DND-41 (cell line): Measurements from ENCODE around the gene FSIP1.

Source experiments
- ATAC-seq: fragments of 200-7000 bp; cut with Tn5 transposase; 3 replicates; pipeline ENCODE4 v1.9.1; 2021; ENCODE audit warnings: low read depth; ENCODE audit not compliant: insufficient read depth
- DNase-seq: peaks from one replicate; pipeline ENCODE4 v3.0.0-alpha.2; 2020
- H2AFZ ChIP-seq: 2 replicates; pipeline ENCODE4 v1.6.0; 2012; ENCODE audit warnings: low read depth, low read length
- H3K27ac ChIP-seq: 2 replicates; pipeline ENCODE4 v1.5.1; 2012; ENCODE audit warnings: low read length, inconsistent platforms
- H3K27me3 ChIP-seq: fragments of 200-600 bp; sonication (generic); 2 replicates; pipeline ENCODE4 v1.6.0; 2012; ENCODE audit warnings: low read length, mild to moderate bottlenecking, inconsistent platforms; ENCODE audit not compliant: insufficient read depth, poor library complexity
- H3K36me3 ChIP-seq: 2 replicates; pipeline ENCODE4 v1.5.1; 2012; ENCODE audit warnings: low read length, inconsistent platforms; ENCODE audit not compliant: insufficient read depth
- H3K4me1 ChIP-seq: 2 replicates; pipeline ENCODE4 v1.5.1; 2012; ENCODE audit warnings: mild to moderate bottlenecking, low read length; ENCODE audit not compliant: insufficient read depth
- H3K4me2 ChIP-seq: 2 replicates; pipeline ENCODE4 v1.6.0; 2012; ENCODE audit warnings: mild to moderate bottlenecking, moderate library complexity, low read length, inconsistent platforms; ENCODE audit not compliant: insufficient read depth
- H3K4me3 ChIP-seq, 2 experiments: fragments of 200-600 bp in 1 of 2; shearing (Covaris generic) in 1 of 2; 2 replicates each; pipeline ENCODE4 v1.5.1; 2012 to 2016; ENCODE audit warnings: inconsistent platforms in 2 of 2, low read length in 2 of 2, mild to moderate bottlenecking in 2 of 2, low read depth in 1 of 2, moderate library complexity in 1 of 2
- H3K79me2 ChIP-seq: 2 replicates; pipeline ENCODE4 v1.6.0; 2012; ENCODE audit warnings: low read length, inconsistent platforms; ENCODE audit not compliant: insufficient read depth
- H3K9ac ChIP-seq: 2 replicates; pipeline ENCODE4 v1.6.0; 2012; ENCODE audit warnings: low read depth, mild to moderate bottlenecking, inconsistent platforms, low read length, moderate library complexity
- H3K9me3 ChIP-seq: 2 replicates; pipeline ENCODE4 v1.5.1; 2012; ENCODE audit warnings: low read length, moderate library complexity, mild to moderate bottlenecking, inconsistent platforms; ENCODE audit not compliant: insufficient read depth, severe bottlenecking
- H4K20me1 ChIP-seq: 2 replicates; pipeline ENCODE4 v1.6.0; 2012; ENCODE audit warnings: low read length; ENCODE audit not compliant: insufficient read depth
- CTCF ChIP-seq: IDR thresholded peaks from 2 replicates; pipeline ENCODE4 v1.5.1; 2012; ENCODE audit warnings: borderline replicate concordance, low read length, moderate library complexity, mild to moderate bottlenecking; ENCODE audit not compliant: poor library complexity, severe bottlenecking; ENCODE audit errors: extremely low read depth
- EZH2 ChIP-seq: IDR thresholded peaks from 3 replicates; pipeline ENCODE4 v1.6.1; 2012; ENCODE audit warnings: borderline replicate concordance, low read depth, mild to moderate bottlenecking, moderate library complexity, low read length, inconsistent platforms; ENCODE audit not compliant: severe bottlenecking

FSIP1 gene

GRCh38 chr15:39631357-39631756 lies 151.3 kb downstream of the FSIP1 start:
- Histone ChIP-seq H3K27me3 (peaks cover 3% of the 10 kb centered on the region), H3K27ac (no peak overlapping the region), H3K9ac (no peak overlapping the region), H3K4me2 (no peak overlapping the region), H3K36me3 (no peaks in the 10 kb centered on the region), H3K9me3 (no peaks in the 10 kb centered on the region), H2AFZ (no peak overlapping the region), H3K79me2 (no peaks in the 10 kb centered on the region), H3K4me3 (no peak overlapping the region), H3K4me1 (no peaks in the 10 kb centered on the region; the same call in 1 of the 2 replicates), H4K20me1 (no peaks in the 10 kb centered on the region)
- TF ChIP-seq CTCF, result no peak
- no peak for TF ChIP-seq EZH2
- DNase-seq, result no peak
- ATAC-seq, result no peak

GRCh38 chr15:39629906-39630305 lies 152.7 kb downstream of the FSIP1 start:
- no peaks in the 10 kb centered on the region; the same call in 1 of the 2 replicates for H3K4me1 ChIP-seq
- DNase-seq (no peak), ATAC-seq (no peak)
- no peak overlapping the region for H2AFZ ChIP-seq
- H3K79me2 ChIP-seq, result no peaks in the 10 kb centered on the region
- H3K9me3 ChIP-seq, result no peaks in the 10 kb centered on the region
- H3K27me3 ChIP-seq, result no peaks in the 10 kb centered on the region
- H3K4me2 ChIP-seq, result no peak overlapping the region
- H3K27ac ChIP-seq, result no peak overlapping the region
- no peak overlapping the region for H3K4me3 ChIP-seq
- H3K9ac ChIP-seq, result no peak overlapping the region
- no peaks in the 10 kb centered on the region for H4K20me1 ChIP-seq
- no peaks in the 10 kb centered on the region for H3K36me3 ChIP-seq
- TF ChIP-seq CTCF (no peak), EZH2 (no peak)

- Histone ChIP-seq H3K36me3 (no peaks in the 10 kb centered on the region), H3K9me3 (no peaks in the 10 kb centered on the region), H3K4me3 (no peak overlapping the region), H3K9ac (no peak overlapping the region), H3K4me1 (no peaks in the 10 kb centered on the region; the same call in 1 of the 2 replicates), H2AFZ (no peak overlapping the region), H3K4me2 (no peak overlapping the region), H3K79me2 (no peaks in the 10 kb centered on the region), H3K27me3 (no peaks in the 10 kb centered on the region), H4K20me1 (no peaks in the 10 kb centered on the region), H3K27ac (no peak overlapping the region)
- TF ChIP-seq EZH2, result no peak
- no peak for DNase-seq
- peak; percentile 70 for ATAC-seq
These were observed 153.3 kb downstream of the FSIP1 start for GRCh38 chr15:39629371-39629770.

- Histone ChIP-seq H3K4me2 (no peak overlapping the region), H2AFZ (no peak overlapping the region), H3K4me1 (no peaks in the 10 kb centered on the region; the same call in 1 of the 2 replicates), H3K9ac (no peak overlapping the region), H3K79me2 (no peaks in the 10 kb centered on the region), H3K27ac (no peak overlapping the region), H3K9me3 (no peaks in the 10 kb centered on the region), H3K27me3 (no peaks in the 10 kb centered on the region), H4K20me1 (no peaks in the 10 kb centered on the region), H3K36me3 (no peaks in the 10 kb centered on the region), H3K4me3 (no peak overlapping the region)
- DNase-seq (no peak), ATAC-seq (no peak)
- no peak for TF ChIP-seq EZH2
- no peak for TF ChIP-seq CTCF
These were observed 153.9 kb downstream of the FSIP1 start for GRCh38 chr15:39628546-39629257.
